ENCODE results near the gene MRPL12.

Gene MRPL12

GRCh38 chr17:81682565-81683207 lies 20.5 kb upstream of the MRPL12 start:
- no peak for DNase-seq (ENCODE audit: low read depth, low spot score)

GRCh38 chr17:81683208-81683583 lies 20.0 kb upstream of the MRPL12 start:
- no peak for DNase-seq (ENCODE audit: low read depth, low spot score)

GRCh38 chr17:81683584-81684441 lies 19.4 kb upstream of the MRPL12 start, which contains the start of the genes ARL16 and HGS:
ARL16 (minus strand) TSS chr17:81683797; CDS start chr17:81683753, 44 bp downstream.
HGS (plus strand) TSS chr17:81684011; CDS start chr17:81684067, 56 bp downstream.
- peak; percentile 95 for DNase-seq (ENCODE audit: low read depth, low spot score)

- DNase-seq (ENCODE audit: low read depth, low spot score), result no peak
These were observed 18.7 kb upstream of the MRPL12 start for GRCh38 chr17:81684442-81684911.

- DNase-seq (ENCODE audit: low read depth, low spot score), result no peak
These were observed 18.1 kb upstream of the MRPL12 start for GRCh38 chr17:81685108-81685507.

- no peak for DNase-seq (ENCODE audit: low read depth, low spot score)
These were observed 16.6 kb upstream of the MRPL12 start for GRCh38 chr17:81686614-81687013.

GRCh38 chr17:81687770-81688541 lies 15.2 kb upstream of the MRPL12 start:
- DNase-seq (ENCODE audit: low read depth, low spot score), result no peak

- DNase-seq (ENCODE audit: low read depth, low spot score), result no peak
These were observed 14.6 kb upstream of the MRPL12 start for GRCh38 chr17:81688616-81689015.

GRCh38 chr17:81690066-81690465 lies 13.1 kb upstream of the MRPL12 start:
- DNase-seq (ENCODE audit: low read depth, low spot score), result no peak

GRCh38 chr17:81690549-81690948 lies 12.6 kb upstream of the MRPL12 start:
- no peak for DNase-seq (ENCODE audit: low read depth, low spot score)

GRCh38 chr17:81691196-81691595 lies 12.0 kb upstream of the MRPL12 start:
- no peak for DNase-seq (ENCODE audit: low read depth, low spot score)

- DNase-seq (ENCODE audit: low read depth, low spot score), result no peak
These were observed 11.6 kb upstream of the MRPL12 start for GRCh38 chr17:81691608-81692007.

- no peak for DNase-seq (ENCODE audit: low read depth, low spot score)
These were observed 9.5 kb upstream of the MRPL12 start for GRCh38 chr17:81693509-81694210.

- DNase-seq (ENCODE audit: low read depth, low spot score), result no peak
These were observed 8.4 kb upstream of the MRPL12 start for GRCh38 chr17:81694810-81695209.

GRCh38 chr17:81695211-81695610 lies 8.0 kb upstream of the MRPL12 start:
- no peak for DNase-seq (ENCODE audit: low read depth, low spot score)

- no peak for DNase-seq (ENCODE audit: low read depth, low spot score)
These were observed 7.4 kb upstream of the MRPL12 start for GRCh38 chr17:81695801-81696200.

GRCh38 chr17:81696218-81696941 lies 6.8 kb upstream of the MRPL12 start:
- DNase-seq (ENCODE audit: low read depth, low spot score), result no peak

- no peak for DNase-seq (ENCODE audit: low read depth, low spot score)
These were observed 5.7 kb upstream of the MRPL12 start for GRCh38 chr17:81697261-81698044.

GRCh38 chr17:81700353-81701287 lies 2.5 kb upstream of the MRPL12 start:
- no peak for DNase-seq (ENCODE audit: low read depth, low spot score)

All from activated CD4-positive, CD25-positive, alpha-beta regulatory T cell treated with anti-CD3 and anti-CD28 coated beads, Interleukin-2, amount 50 U/mL, for 16 hours (primary cell).